MM.1S (cell line): Measurements from ENCODE around the gene RAPGEF4.

Experiments used
- CTCF ChIP-seq: fragments of 300-600 bp; sonication (generic); IDR thresholded peaks from 2 replicates; pipeline ENCODE4 v1.5.1; 2016; ENCODE audit warnings: antibody characterized with exemption, low read length, mixed read lengths
- EZH2 ChIP-seq: fragments of 300-600 bp; sonication (generic); optimal IDR thresholded peaks from 2 replicates; pipeline ENCODE3; 2017; ENCODE audit warnings: low read depth, mild to moderate bottlenecking, antibody characterized with exemption, low read length, mixed read lengths

- no peak for TF ChIP-seq EZH2
- no peak for TF ChIP-seq CTCF
Measured at GRCh38 chr2:173075056-173075780, 339.6 kb downstream of the RAPGEF4 start.
